CD14-positive monocyte (primary cell): Measurements from ENCODE around the gene PLA2G2F. TPM values are rescaled to one million over a fixed set of nuclear protein-coding genes. Genes with fewer than 3 reads are reported as not detected.

ENCODE experiments used
- DNase-seq, 3 donors: peaks; one replicate each; pipeline ENCODE4 v3.0.0-alpha.2; 2011 to 2022
- H2AFZ ChIP-seq: 2 replicates; pipeline ENCODE4 v1.6.0; 2012; ENCODE audit warnings: mild to moderate bottlenecking, low read depth, low read length, inconsistent platforms; ENCODE audit not compliant: insufficient read depth, poor library complexity, severe bottlenecking
- H3K27ac ChIP-seq, 2 donors: 1 replicate in 1 of 2; 2 replicates in 1 of 2; pipeline ENCODE4 v1.5.1; 2012 to 2013; ENCODE audit warnings: low read length in 2 of 2, control low read depth in 1 of 2, inconsistent platforms in 1 of 2, low read depth in 1 of 2, mild to moderate bottlenecking in 1 of 2
- H3K27me3 ChIP-seq, 2 donors: one replicate each; pipeline versions ENCODE4 v1.6.0 to v1.6.1; 2011 to 2013; ENCODE audit warnings: low read length in 2 of 2; ENCODE audit not compliant: control insufficient read depth in 2 of 2, insufficient read depth in 2 of 2
- H3K36me3 ChIP-seq, 2 donors: replicated peaks in 1 of 2; 1 replicate in 1 of 2; 2 replicates in 1 of 2; pipeline versions ENCODE4 v1.5.1 to v1.6.1; 2012 to 2013; ENCODE audit warnings: low read length in 2 of 2, control low read depth in 1 of 2, inconsistent platforms in 1 of 2, mild to moderate bottlenecking in 1 of 2; ENCODE audit not compliant: insufficient read depth in 2 of 2, control insufficient read depth in 1 of 2
- H3K4me1 ChIP-seq, 2 donors: 1 replicate in 1 of 2; 2 replicates in 1 of 2; pipeline versions ENCODE4 v1.5.1 to v1.6.1; 2012 to 2013; ENCODE audit warnings: low read length in 2 of 2, control low read depth in 1 of 2, inconsistent platforms in 1 of 2, mild to moderate bottlenecking in 1 of 2, moderate library complexity in 1 of 2; ENCODE audit not compliant: insufficient read depth in 2 of 2, control insufficient read depth in 1 of 2
- H3K4me2 ChIP-seq: replicated peaks from 2 replicates; pipeline ENCODE3; 2012; ENCODE audit warnings: low read length, moderate library complexity, mild to moderate bottlenecking; ENCODE audit not compliant: poor library complexity, severe bottlenecking; ENCODE audit errors: extremely low read depth
- H3K4me3 ChIP-seq, 3 experiments: fragments of 200-600 bp in 1 of 3; sonication (generic) in 1 of 3; replicated peaks in 1 of 3; 1 replicate in 2 of 3; 2 replicates in 1 of 3; pipeline ENCODE4 v1.5.1; 2011 to 2013; ENCODE audit warnings: low read length in 3 of 3, mild to moderate bottlenecking in 3 of 3, control low read depth in 2 of 3, low read depth in 2 of 3, inconsistent platforms in 1 of 3, moderate library complexity in 1 of 3
- H3K79me2 ChIP-seq: 2 replicates; pipeline ENCODE4 v1.6.0; 2012; ENCODE audit warnings: mild to moderate bottlenecking, control low read depth, inconsistent platforms, low read length, moderate library complexity; ENCODE audit not compliant: insufficient read depth
- H3K9ac ChIP-seq: 2 replicates; pipeline ENCODE4 v1.6.0; 2017; ENCODE audit warnings: low read length, mild to moderate bottlenecking; ENCODE audit not compliant: insufficient read depth, poor library complexity, severe bottlenecking
- H3K9me3 ChIP-seq, 2 donors: replicated peaks in 1 of 2; 1 replicate in 1 of 2; 2 replicates in 1 of 2; pipeline versions ENCODE4 v1.5.1 to v1.6.1; 2012 to 2013; ENCODE audit warnings: low read length in 2 of 2, control low read depth in 1 of 2; ENCODE audit not compliant: control insufficient read depth in 1 of 2, insufficient read depth in 1 of 2
- H4K20me1 ChIP-seq: 2 replicates; pipeline ENCODE4 v1.6.0; 2012; ENCODE audit warnings: mild to moderate bottlenecking, low read length, control low read depth, moderate library complexity; ENCODE audit not compliant: insufficient read depth
- H3K27ac Mint-ChIP-seq, 7 donors: one replicate each; pipeline ENCODE4 v1.8.0; 2020; ENCODE audit warnings: mild to moderate bottlenecking in 7 of 7, mixed read lengths in 7 of 7, moderate library complexity in 6 of 7, inconsistent platforms in 2 of 7
- H3K27me3 Mint-ChIP-seq, 3 donors: one replicate each; pipeline ENCODE4 v1.8.0; 2021 to 2022; ENCODE audit warnings: low read depth in 3 of 3, mild to moderate bottlenecking in 3 of 3, mixed read lengths in 3 of 3, moderate library complexity in 3 of 3, inconsistent platforms in 1 of 3
- H3K36me3 Mint-ChIP-seq, 2 donors: one replicate each; pipeline ENCODE4 v1.8.0; 2020; ENCODE audit warnings: mixed read lengths in 2 of 2, inconsistent platforms in 1 of 2, mild to moderate bottlenecking in 1 of 2
- H3K4me1 Mint-ChIP-seq: one replicate; pipeline ENCODE4 v1.8.0; 2020; ENCODE audit warnings: mild to moderate bottlenecking, mixed read lengths
- H3K4me3 Mint-ChIP-seq, 2 donors: one replicate each; pipeline ENCODE4 v1.8.0; 2020; ENCODE audit warnings: mild to moderate bottlenecking in 2 of 2, mixed read lengths in 2 of 2, moderate library complexity in 1 of 2
- H3K9me3 Mint-ChIP-seq, 7 donors: one replicate each; pipeline ENCODE4 v1.8.0; 2020 to 2022; ENCODE audit warnings: mixed read lengths in 7 of 7, mild to moderate bottlenecking in 6 of 7, moderate library complexity in 6 of 7, inconsistent platforms in 2 of 7
- WGBS: methylation state at CpG from one replicate; pipeline ENCODE4 v1.1.5; 2013; ENCODE audit warnings: missing lambda C conversion rate; ENCODE audit not compliant: insufficient coverage; 5-methylcytosine and 5-hydroxymethylcytosine counted together
- intact Hi-C, 2 donors: fragments of 100-400 bp; cut with micrococcal nuclease; formaldehyde crosslinking; loops; one replicate each; pipeline versions ENCODE4 v1.15.0 to v1.15.1; 2023
- polyA plus RNA-seq, 3 donors: library from polyadenylated mRNA; depleted of rRNA in 1 of 3; unstranded in 2 of 3; stranded (reverse) in 1 of 3; fragments of 300-500 nt in 2 of 3; fragments of >200 nt in 1 of 3; fragmentation: Illumina TruSeq in 2 of 3; gene quantifications; 1 replicate in 2 of 3; 2 replicates in 1 of 3; pipeline ENCODE4 v1.2.3, GENCODE V29; 2012 to 2021
- TF ChIP-seq, protein P1 (sequence below): fragments of 200-600 bp; IDR thresholded peaks from one replicate; pipeline ENCODE4 v1.8.0; 2022; ENCODE audit warnings: antibody characterized with exemption, mild to moderate bottlenecking

The PLA2G2F gene
- polyA plus RNA-seq, 3 donors, result not detected

DNA sequence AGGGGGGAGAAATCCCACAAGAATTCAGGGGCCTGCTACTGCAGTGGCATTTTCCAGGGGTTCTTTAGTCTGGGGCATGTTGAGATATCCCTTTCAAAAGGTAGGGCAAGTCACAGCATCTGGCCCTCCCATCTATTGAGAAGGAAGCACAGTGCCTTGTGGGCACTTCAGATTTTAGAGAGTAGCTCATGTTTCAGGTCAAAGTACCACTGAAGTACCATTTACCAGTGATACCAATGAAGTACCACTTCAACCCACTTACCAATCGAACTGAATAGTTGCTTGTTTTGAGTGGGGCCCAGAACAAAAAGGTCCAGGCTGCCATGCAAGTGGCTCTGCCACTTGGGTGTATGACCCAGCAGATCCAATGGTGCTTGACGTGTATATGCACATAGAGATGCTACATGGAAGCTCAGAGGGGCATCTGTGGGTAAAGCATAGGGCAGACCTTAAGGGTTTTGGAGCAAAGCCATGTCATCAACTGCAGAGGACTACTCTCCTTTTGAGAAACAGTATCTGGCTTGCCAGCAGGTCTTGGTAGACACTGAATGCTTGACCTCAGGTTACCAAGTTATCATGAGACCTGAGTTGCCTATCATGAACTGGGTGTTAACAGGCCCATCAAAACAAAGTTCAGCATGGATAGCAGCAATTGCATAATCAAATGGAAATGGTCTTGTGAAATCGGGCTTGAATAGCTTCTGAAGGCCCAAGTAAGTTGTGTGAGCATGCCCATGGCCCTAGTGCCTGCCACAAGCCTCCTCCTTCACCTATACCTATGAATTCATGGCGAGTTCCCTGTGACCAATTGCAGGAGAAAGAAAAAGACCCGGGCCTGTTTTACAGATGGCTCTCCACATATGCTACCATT, 43.3 kb upstream of the PLA2G2F start:
- DNase-seq, result no peak
- H3K79me2 ChIP-seq, result no peaks in the 10 kb centered on the region
- no peaks in the 10 kb centered on the region for H3K36me3 Mint-ChIP-seq
- H4K20me1 ChIP-seq, result no peaks in the 10 kb centered on the region
- H3K27ac ChIP-seq, result no peak overlapping the region
- peaks cover 15% of the 10 kb centered on the region for H3K4me1 Mint-ChIP-seq
- H3K9me3 Mint-ChIP-seq, result no peaks in the 10 kb centered on the region
- H3K4me3 Mint-ChIP-seq, result no peak overlapping the region
- peaks cover 9 to 11% (median 10%) of the 10 kb centered on the region in 3 donors for H3K27me3 Mint-ChIP-seq
- no peak overlapping the region for H3K9ac ChIP-seq
- peaks cover 14 to 16% of the 10 kb centered on the region in 2 donors for H3K4me1 ChIP-seq
- no peak overlapping the region for H2AFZ ChIP-seq
- no peaks in the 10 kb centered on the region for H3K27me3 ChIP-seq
- no peak overlapping the region for H3K27ac Mint-ChIP-seq
- no peak overlapping the region for H3K4me3 ChIP-seq
- TF ChIP-seq, protein P1, sequence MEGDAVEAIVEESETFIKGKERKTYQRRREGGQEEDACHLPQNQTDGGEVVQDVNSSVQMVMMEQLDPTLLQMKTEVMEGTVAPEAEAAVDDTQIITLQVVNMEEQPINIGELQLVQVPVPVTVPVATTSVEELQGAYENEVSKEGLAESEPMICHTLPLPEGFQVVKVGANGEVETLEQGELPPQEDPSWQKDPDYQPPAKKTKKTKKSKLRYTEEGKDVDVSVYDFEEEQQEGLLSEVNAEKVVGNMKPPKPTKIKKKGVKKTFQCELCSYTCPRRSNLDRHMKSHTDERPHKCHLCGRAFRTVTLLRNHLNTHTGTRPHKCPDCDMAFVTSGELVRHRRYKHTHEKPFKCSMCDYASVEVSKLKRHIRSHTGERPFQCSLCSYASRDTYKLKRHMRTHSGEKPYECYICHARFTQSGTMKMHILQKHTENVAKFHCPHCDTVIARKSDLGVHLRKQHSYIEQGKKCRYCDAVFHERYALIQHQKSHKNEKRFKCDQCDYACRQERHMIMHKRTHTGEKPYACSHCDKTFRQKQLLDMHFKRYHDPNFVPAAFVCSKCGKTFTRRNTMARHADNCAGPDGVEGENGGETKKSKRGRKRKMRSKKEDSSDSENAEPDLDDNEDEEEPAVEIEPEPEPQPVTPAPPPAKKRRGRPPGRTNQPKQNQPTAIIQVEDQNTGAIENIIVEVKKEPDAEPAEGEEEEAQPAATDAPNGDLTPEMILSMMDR, result no peak
- intact Hi-C loops, result no loop called here
- no peak overlapping the region for H3K4me2 ChIP-seq
- H3K36me3 ChIP-seq, result no peaks in the 10 kb centered on the region
- 79% methylated on average over 3 of the region's 5 CpGs for WGBS
- no peaks in the 10 kb centered on the region for H3K9me3 ChIP-seq

DNA sequence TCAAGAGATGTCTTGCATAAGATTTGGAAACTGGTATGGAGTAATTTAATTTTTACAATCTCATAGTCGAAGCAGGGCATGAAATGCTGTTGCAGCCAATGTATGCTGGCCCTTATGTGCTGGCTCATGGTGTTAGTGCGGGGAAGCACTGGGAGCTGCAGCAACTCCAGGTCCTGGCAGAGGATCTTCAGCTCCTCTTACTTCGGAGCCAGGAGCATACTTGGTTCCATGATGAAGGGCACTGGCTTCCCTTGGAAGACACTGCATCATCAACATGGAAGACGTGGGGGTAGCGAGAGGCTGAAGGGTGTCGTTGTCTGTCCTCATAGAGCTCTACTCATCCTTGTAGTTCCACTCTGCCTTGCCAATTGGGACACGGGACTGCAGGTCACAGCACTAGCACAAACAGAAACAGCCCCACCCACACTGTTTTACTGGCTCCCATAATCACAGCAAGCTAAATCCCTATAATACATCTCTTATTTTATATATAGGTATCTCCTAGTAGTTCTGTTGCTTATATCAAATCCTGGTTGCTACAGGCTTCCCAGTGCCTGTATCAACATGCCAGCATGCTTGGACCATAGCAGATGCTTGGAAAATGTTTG, 42.2 kb upstream of the PLA2G2F start:
- Histone ChIP-seq H3K79me2 (no peaks in the 10 kb centered on the region), H2AFZ (no peak overlapping the region), H3K4me1 (peaks cover 14 to 16% of the 10 kb centered on the region in 2 donors), H3K9ac (no peak overlapping the region), H3K4me2 (no peak overlapping the region), H3K4me3 (no peak overlapping the region), H3K27me3 (no peaks in the 10 kb centered on the region), H3K36me3 (no peaks in the 10 kb centered on the region), H4K20me1 (no peaks in the 10 kb centered on the region), H3K9me3 (no peaks in the 10 kb centered on the region), H3K27ac (no peak overlapping the region)
- DNase-seq, result no peak
- Mint-ChIP-seq H3K4me1 (peaks cover 15% of the 10 kb centered on the region), H3K9me3 (no peaks in the 10 kb centered on the region), H3K27ac (no peak overlapping the region), H3K36me3 (no peaks in the 10 kb centered on the region), H3K27me3 (peaks cover 6 to 11% (median 7%) of the 10 kb centered on the region in 3 donors), H3K4me3 (no peak overlapping the region)
- WGBS, result 97% methylated on average over 4 of the region's 7 CpGs
- intact Hi-C loops, result no loop called here
- TF ChIP-seq, protein P1, result no peak
